Measurements from ENCODE around the gene CHRNA4. TPM values are rescaled to one million over a fixed set of nuclear protein-coding genes. Genes with fewer than 3 reads are reported as not detected.

Gene CHRNA4
- total RNA-seq (0.79 TPM), polyA plus RNA-seq (not detected)

- 2% methylated on average over 79 of the region's 79 CpGs for WGBS
- no peaks in the 10 kb centered on the region for H3K4me1 ChIP-seq (ENCODE audit: insufficient read depth)
- no peak within 1 kb of the TSS for H3K4me3 ChIP-seq (ENCODE audit: low read depth, low read length)
- H3K36me3 ChIP-seq (ENCODE audit: insufficient read depth) = no peaks in the 10 kb centered on the region
- DNase-seq (ENCODE audit: extremely low spot score) = no peak
- no peak within 1 kb of the TSS for H3K27ac ChIP-seq (ENCODE audit: low read depth)
Observed at GRCh38 chr20:63360850-63361518, at the start of gene CHRNA4. Gene CHRNA4 (minus strand): TSS chr20:63361349. CDS start chr20:63361165, 184 bp downstream.

- no peaks in the 10 kb centered on the region for H3K4me1 ChIP-seq (ENCODE audit: insufficient read depth)
- H3K36me3 ChIP-seq (ENCODE audit: insufficient read depth) = no peaks in the 10 kb centered on the region
- 71% methylated on average over 21 of the region's 23 CpGs for WGBS
- no peak for DNase-seq (ENCODE audit: extremely low spot score)
- no peak overlapping the region for H3K4me3 ChIP-seq (ENCODE audit: low read depth, low read length)
- H3K27ac ChIP-seq (ENCODE audit: low read depth) = no peak overlapping the region
Observed at GRCh38 chr20:63409834-63410435, 48.8 kb upstream of the CHRNA4 start.

- H3K36me3 ChIP-seq (ENCODE audit: insufficient read depth) = no peaks in the 10 kb centered on the region
- DNase-seq (ENCODE audit: extremely low spot score) = no peak
- H3K4me3 ChIP-seq (ENCODE audit: low read depth, low read length) = no peak overlapping the region
- H3K4me1 ChIP-seq (ENCODE audit: insufficient read depth) = no peaks in the 10 kb centered on the region
- H3K27ac ChIP-seq (ENCODE audit: low read depth) = no peak overlapping the region
- 74% methylated on average over 21 of the region's 21 CpGs for WGBS
Observed at GRCh38 chr20:63409066-63409833, 48.1 kb upstream of the CHRNA4 start.

- Histone ChIP-seq H3K27ac (ENCODE audit: low read depth) (no peak overlapping the region), H3K4me3 (ENCODE audit: low read depth, low read length) (no peak overlapping the region), H3K4me1 (ENCODE audit: insufficient read depth) (no peaks in the 10 kb centered on the region), H3K36me3 (ENCODE audit: insufficient read depth) (no peaks in the 10 kb centered on the region)
- 88% methylated on average over 21 of the region's 21 CpGs for WGBS
- DNase-seq (ENCODE audit: extremely low spot score) = no peak
Observed at GRCh38 chr20:63408684-63409046, 47.5 kb upstream of the CHRNA4 start.

GRCh38 chr20:63407928-63408683, 47.0 kb upstream of the CHRNA4 start:
- no peak for DNase-seq (ENCODE audit: extremely low spot score)

GRCh38 chr20:63406617-63407245, 45.6 kb upstream of the CHRNA4 start:
- H3K4me3 ChIP-seq (ENCODE audit: low read depth, low read length) = no peak overlapping the region
- WGBS = 94% methylated on average over 60 of the region's 60 CpGs

More at GRCh38 chr20:63407928-63408683, 47.0 kb upstream of the CHRNA4 start:
- Histone ChIP-seq H3K27ac (ENCODE audit: low read depth) (no peak overlapping the region), H3K36me3 (ENCODE audit: insufficient read depth) (no peaks in the 10 kb centered on the region), H3K4me3 (ENCODE audit: low read depth, low read length) (no peak overlapping the region), H3K4me1 (ENCODE audit: insufficient read depth) (no peaks in the 10 kb centered on the region)
- WGBS = 91% methylated on average over 27 of the region's 27 CpGs

GRCh38 chr20:63406011-63406410, 44.9 kb upstream of the CHRNA4 start:
- Histone ChIP-seq H3K36me3 (ENCODE audit: insufficient read depth) (no peaks in the 10 kb centered on the region), H3K4me3 (ENCODE audit: low read depth, low read length) (no peak overlapping the region), H3K4me1 (ENCODE audit: insufficient read depth) (no peaks in the 10 kb centered on the region), H3K27ac (ENCODE audit: low read depth) (no peak overlapping the region)
- DNase-seq (ENCODE audit: extremely low spot score) = no peak
- 85% methylated on average over 23 of the region's 23 CpGs for WGBS

More at GRCh38 chr20:63406617-63407245, 45.6 kb upstream of the CHRNA4 start:
- no peak overlapping the region for H3K27ac ChIP-seq (ENCODE audit: low read depth)
- no peaks in the 10 kb centered on the region for H3K4me1 ChIP-seq (ENCODE audit: insufficient read depth)
- DNase-seq (ENCODE audit: extremely low spot score) = no peak
- H3K36me3 ChIP-seq (ENCODE audit: insufficient read depth) = no peaks in the 10 kb centered on the region

GRCh38 chr20:63405102-63405730, 44.1 kb upstream of the CHRNA4 start:
- WGBS = 69% methylated on average over 31 of the region's 31 CpGs
- Histone ChIP-seq H3K27ac (ENCODE audit: low read depth) (no peak overlapping the region), H3K4me3 (ENCODE audit: low read depth, low read length) (no peak overlapping the region), H3K36me3 (ENCODE audit: insufficient read depth) (no peaks in the 10 kb centered on the region), H3K4me1 (ENCODE audit: insufficient read depth) (no peaks in the 10 kb centered on the region)
- no peak for DNase-seq (ENCODE audit: extremely low spot score)

- Histone ChIP-seq H3K27ac (ENCODE audit: low read depth) (no peak overlapping the region), H3K36me3 (ENCODE audit: insufficient read depth) (no peaks in the 10 kb centered on the region), H3K4me3 (ENCODE audit: low read depth, low read length) (no peak overlapping the region), H3K4me1 (ENCODE audit: insufficient read depth) (no peaks in the 10 kb centered on the region)
- 78% methylated on average over 34 of the region's 34 CpGs for WGBS
- DNase-seq (ENCODE audit: extremely low spot score) = no peak
Observed at GRCh38 chr20:63404129-63405085, 43.3 kb upstream of the CHRNA4 start.

- no peaks in the 10 kb centered on the region for H3K4me1 ChIP-seq (ENCODE audit: insufficient read depth)
- WGBS = 85% methylated on average over 19 of the region's 19 CpGs
- H3K27ac ChIP-seq (ENCODE audit: low read depth) = no peak overlapping the region
- no peak overlapping the region for H3K4me3 ChIP-seq (ENCODE audit: low read depth, low read length)
- DNase-seq (ENCODE audit: extremely low spot score) = no peak
- no peaks in the 10 kb centered on the region for H3K36me3 ChIP-seq (ENCODE audit: insufficient read depth)
Observed at GRCh38 chr20:63403403-63404105, 42.4 kb upstream of the CHRNA4 start.

- 43% methylated on average over 9 of the region's 9 CpGs for WGBS
- H3K4me1 ChIP-seq (ENCODE audit: insufficient read depth) = no peaks in the 10 kb centered on the region
- no peak for DNase-seq (ENCODE audit: extremely low spot score)
- H3K27ac ChIP-seq (ENCODE audit: low read depth) = no peak overlapping the region
- H3K36me3 ChIP-seq (ENCODE audit: insufficient read depth) = no peaks in the 10 kb centered on the region
- no peak overlapping the region for H3K4me3 ChIP-seq (ENCODE audit: low read depth, low read length)
Observed at GRCh38 chr20:63402860-63403220, 41.7 kb upstream of the CHRNA4 start.
